Adipocyte (in vitro differentiated cells): ENCODE data around the gene TSSC4.

Experiments used
- DNase-seq: peaks from one replicate; pipeline ENCODE4 v3.0.0-alpha.2; 2015; ENCODE audit warnings: low read depth
- H3K27me3 ChIP-seq: replicated peaks from 2 replicates; pipeline ENCODE4 v1.7.0; 2013; ENCODE audit warnings: mild to moderate bottlenecking, low read length, moderate library complexity; ENCODE audit not compliant: control insufficient read depth, insufficient read depth
- H3K36me3 ChIP-seq: 2 replicates; pipeline ENCODE4 v1.7.0; 2013; ENCODE audit warnings: low read length, mild to moderate bottlenecking, moderate library complexity; ENCODE audit not compliant: control insufficient read depth, insufficient read depth, severe bottlenecking
- H3K4me1 ChIP-seq: 2 replicates; pipeline ENCODE4 v1.7.0; 2013; ENCODE audit warnings: mild to moderate bottlenecking, low read length, moderate library complexity; ENCODE audit not compliant: control insufficient read depth, insufficient read depth
- H3K4me3 ChIP-seq: 2 replicates; pipeline ENCODE4 v1.7.0; 2013; ENCODE audit warnings: mild to moderate bottlenecking, low read length, moderate library complexity
- H3K9ac ChIP-seq: 2 replicates; pipeline ENCODE4 v1.7.0; 2013; ENCODE audit warnings: mild to moderate bottlenecking, low read length, moderate library complexity
- H3K9me3 ChIP-seq: 2 replicates; pipeline ENCODE4 v1.7.0; 2013; ENCODE audit warnings: mild to moderate bottlenecking, low read length, moderate library complexity; ENCODE audit not compliant: control insufficient read depth

Gene TSSC4

DNA sequence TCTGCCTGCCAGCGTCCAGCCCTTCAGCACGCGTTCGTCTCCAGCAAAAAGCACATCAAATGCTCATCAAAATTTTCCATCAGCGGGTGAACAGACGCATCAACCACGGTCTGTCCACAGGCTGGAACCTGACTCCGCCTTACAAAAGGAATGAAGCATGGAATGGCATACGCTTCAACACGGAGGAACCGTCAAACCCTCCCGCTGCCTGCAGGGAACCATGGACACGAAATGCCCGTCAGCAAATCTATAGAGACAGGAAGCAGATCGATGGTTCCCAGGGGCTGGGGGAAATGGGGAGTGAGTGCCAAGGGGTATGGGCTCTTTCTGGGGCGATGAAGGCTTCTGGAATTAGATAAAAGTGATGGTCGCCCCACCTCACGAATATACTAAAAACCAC is 16.2 kb downstream of the TSSC4 start:
- Histone ChIP-seq H3K9me3 (no peaks in the 10 kb centered on the region), H3K9ac (no peak overlapping the region), H3K36me3 (no peaks in the 10 kb centered on the region), H3K4me1 (no peaks in the 10 kb centered on the region), H3K4me3 (no peak overlapping the region), H3K27me3 (peaks cover 8% of the 10 kb centered on the region)
- no peak for DNase-seq

DNA sequence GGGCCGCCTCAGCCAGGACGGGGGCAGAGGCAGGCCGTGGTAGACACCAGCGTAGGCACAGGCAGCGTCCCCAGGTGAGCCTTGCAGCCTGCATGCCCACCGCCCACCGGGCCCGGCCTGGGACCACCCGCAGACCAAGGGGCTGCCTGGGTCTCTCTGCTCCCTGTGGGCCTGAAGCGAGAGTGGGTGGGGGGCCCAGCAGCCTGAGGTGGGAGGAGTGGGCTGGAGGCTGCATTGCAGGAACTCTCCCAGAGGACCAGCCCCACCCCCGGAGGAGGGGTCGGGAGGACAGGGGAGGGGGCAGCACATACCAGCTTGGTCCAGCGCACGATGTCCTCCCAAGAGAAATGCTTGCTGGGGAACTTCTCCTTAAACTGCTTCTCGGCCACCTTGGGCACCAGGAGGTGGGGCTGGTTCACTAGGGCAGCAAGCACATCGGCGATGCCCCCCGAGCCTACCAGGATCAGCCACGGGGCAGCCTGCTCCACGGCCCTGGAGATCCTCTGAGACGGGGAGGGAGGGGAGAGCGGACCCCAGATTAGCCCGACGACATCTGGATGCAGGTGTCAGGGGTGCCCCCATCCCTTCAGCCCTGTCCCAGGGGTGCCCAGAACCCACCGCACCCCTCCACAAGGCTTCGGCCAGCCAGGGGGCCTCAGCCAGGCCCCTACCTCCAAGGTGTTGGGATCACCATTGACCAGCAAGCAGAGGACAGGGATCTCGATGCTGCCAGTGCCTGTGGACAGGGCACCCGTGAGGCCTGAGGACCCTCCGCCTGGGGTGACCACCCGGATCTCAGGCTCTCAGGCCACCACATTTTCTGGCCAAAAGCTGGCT is 17.5 kb downstream of the TSSC4 start:
- H3K36me3 ChIP-seq: no peaks in the 10 kb centered on the region
- no peak for DNase-seq
- no peak overlapping the region for H3K9ac ChIP-seq
- H3K27me3 ChIP-seq: peaks cover 10% of the 10 kb centered on the region
- H3K4me1 ChIP-seq: no peaks in the 10 kb centered on the region
- H3K4me3 ChIP-seq: no peak overlapping the region
- no peaks in the 10 kb centered on the region for H3K9me3 ChIP-seq

DNA sequence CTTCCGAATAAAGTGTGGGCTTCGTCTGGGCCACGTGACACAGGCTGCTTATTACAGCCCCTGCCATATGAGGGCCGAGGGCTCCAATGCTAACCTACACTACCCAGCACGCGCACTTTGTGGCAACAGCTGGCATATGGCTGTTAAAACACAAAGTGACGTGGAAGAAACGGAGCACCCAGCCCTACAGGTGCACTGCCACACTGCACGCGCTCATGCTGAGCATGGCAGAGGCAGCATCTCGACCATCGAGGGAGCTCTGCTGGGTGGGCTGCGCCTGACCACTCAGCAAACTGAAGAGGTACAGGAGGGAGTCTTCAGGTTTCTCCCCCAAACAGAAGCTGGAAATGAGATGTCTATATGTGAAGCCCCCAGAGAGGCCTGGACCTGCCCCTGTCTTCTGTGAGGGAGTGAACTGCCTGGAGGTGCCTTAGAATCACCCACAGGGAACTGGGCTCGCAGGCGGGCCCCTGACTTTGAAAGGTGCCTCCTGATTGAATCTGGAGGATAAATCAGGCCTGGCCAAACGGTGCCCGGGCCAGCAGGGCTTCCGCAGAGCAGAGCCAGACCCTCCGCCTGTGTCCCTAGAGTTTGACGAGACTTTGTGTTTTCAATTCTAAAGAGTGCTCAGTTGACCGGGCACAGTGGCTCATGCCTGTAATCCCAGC is 18.3 kb downstream of the TSSC4 start:
- no peaks in the 10 kb centered on the region for H3K9me3 ChIP-seq
- H3K9ac ChIP-seq: no peak overlapping the region
- no peak overlapping the region for H3K4me3 ChIP-seq
- no peak for DNase-seq
- no peaks in the 10 kb centered on the region for H3K4me1 ChIP-seq
- peaks cover 16% of the 10 kb centered on the region for H3K27me3 ChIP-seq
- no peaks in the 10 kb centered on the region for H3K36me3 ChIP-seq

DNA sequence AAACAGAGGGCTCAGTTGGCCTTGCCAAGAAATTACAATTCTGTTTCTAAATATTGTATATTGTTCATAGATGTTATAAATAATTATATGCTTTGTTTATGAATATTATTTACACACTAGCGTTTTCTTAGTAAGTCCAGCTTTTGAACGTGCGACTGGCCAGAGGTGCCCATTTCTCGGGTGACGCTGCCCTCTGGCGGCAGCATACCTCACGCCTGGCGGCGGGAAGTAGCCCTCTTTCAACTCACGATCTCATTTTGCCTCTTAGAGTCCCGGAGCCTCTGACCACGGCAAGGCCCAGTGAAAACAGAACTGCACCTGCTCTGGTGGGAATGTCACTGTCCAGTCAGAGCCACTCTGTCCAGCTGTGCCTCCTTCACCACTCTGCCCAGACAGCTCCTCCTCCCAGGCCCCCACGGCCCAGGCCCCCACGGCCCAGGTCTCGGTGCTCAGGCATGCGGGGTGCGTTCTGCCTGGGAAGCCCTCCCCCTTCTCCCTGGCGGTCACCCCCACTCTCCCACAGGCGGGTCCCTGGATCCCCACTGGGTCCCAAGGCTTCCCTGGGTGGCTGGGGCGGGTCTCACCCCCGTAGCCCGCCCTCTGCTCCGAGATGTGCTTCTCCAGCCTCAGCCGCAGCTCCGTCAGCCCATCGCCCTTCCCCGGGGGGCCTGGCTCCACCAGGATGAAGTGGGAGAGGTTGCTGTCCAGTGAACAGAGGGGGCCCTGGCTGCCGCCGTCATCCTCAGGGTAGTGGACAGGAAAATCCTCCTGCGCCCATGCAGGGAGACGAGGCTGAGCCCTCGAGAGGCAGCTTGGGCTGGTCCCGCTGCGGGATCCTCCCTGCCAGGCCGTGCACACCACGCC is 19.3 kb downstream of the TSSC4 start:
- Histone ChIP-seq H3K9me3 (no peaks in the 10 kb centered on the region), H3K4me3 (no peak overlapping the region), H3K9ac (no peak overlapping the region), H3K36me3 (no peaks in the 10 kb centered on the region), H3K27me3 (peaks cover 25% of the 10 kb centered on the region), H3K4me1 (no peaks in the 10 kb centered on the region)
- peak; percentile 89 for DNase-seq

DNA sequence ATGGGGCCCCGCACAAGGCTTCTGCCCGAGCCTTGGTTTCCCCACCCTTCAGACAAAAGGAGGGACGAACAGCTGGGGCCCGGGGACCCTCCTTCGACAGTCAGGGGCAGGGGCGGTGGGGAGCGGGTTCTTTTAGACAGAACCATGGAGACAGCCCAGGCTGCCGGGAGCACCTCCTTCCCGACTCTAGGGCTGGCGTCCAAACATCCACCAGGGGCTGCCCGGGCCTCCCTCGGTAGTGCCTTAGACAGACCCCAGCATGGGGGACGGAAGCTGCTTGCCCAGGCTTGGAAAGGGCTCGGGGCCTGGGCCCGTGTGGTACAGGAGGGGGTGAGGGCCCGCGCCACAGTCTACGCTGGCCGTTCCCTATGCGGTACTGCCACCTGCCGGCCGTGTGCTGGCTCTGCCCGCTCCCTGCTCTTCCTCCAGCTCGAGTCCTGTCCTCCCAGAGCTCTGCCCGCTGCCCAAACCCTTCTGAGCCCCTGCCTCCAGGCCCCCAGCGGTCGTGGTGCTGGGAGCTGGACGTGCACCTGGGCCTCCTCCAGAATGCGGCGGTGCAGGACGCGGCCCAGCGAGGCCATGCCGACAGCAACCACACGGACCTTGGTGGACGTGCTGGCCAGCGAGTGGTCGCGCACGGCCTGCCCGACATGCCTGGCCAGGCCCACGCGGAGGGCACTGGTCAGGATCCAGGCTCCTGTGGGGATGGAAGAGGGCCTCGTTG is 20.1 kb downstream of the TSSC4 start:
- H3K9ac ChIP-seq: no peak overlapping the region
- no peaks in the 10 kb centered on the region for H3K9me3 ChIP-seq
- no peaks in the 10 kb centered on the region for H3K4me1 ChIP-seq
- DNase-seq: peak; percentile 92
- no peaks in the 10 kb centered on the region for H3K36me3 ChIP-seq
- no peak overlapping the region for H3K4me3 ChIP-seq
- H3K27me3 ChIP-seq: peaks cover 30% of the 10 kb centered on the region

DNA sequence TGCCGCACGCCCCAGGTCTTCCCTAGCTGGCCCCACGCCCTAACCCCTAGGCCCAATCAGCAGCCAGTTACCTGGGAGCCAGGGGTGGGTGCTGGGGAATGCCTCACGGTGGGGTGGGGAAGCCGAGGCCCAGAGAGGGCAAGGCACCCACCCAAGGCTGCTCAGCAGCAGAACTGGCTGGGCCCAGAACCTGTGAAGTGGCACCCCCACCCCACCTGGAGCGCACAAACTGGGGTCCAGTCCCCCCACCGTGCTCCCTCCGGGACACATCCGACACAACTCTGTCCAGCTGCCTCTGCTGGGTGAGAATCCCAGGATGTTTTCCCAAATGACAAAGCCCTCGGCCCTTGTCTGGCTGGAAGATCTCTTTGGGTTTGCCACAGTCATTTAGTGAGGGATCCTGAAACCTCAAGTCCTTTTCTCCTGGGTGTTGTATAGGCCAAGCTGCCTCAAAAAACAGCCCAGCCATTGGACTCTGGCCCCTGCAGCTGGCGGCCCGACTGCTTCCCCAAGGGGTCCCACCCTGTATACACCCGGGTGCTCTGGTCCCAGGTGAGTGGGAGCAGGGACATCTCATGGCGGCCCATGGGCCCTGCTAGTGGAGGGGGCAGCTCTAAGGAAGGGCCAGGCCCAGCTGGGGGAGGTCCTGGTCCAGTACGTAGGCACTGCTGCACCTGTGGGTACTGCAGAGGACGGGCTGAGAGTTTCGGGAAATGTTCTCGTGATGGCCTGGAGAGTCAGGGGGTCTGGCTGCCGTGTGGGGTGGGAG is 20.9 kb downstream of the TSSC4 start:
- H3K9me3 ChIP-seq: no peaks in the 10 kb centered on the region
- H3K4me1 ChIP-seq: no peaks in the 10 kb centered on the region
- no peak for DNase-seq
- peaks cover 33% of the 10 kb centered on the region for H3K27me3 ChIP-seq
- H3K36me3 ChIP-seq: no peaks in the 10 kb centered on the region
- no peak overlapping the region for H3K4me3 ChIP-seq
- H3K9ac ChIP-seq: no peak overlapping the region

DNA sequence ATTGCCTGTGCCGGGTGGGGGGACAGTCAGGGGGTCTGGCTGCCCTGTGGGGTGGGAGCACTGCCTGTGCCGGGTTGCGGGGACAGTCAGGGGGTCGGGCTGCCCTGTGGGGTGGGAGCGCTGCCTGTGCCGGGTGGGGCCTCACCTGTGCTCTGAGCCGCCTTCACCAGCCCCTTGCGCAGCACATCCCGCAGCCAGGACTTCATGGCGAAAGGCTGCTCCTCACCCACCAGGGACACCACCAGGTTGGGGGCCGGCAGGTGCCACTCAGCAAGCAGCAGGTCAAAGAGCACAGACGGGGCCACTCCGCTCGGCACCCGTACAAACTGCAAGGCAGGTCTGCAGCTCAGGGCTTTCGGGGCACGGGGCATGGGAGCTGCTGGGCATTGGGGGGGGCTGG is 21.4 kb downstream of the TSSC4 start:
- Histone ChIP-seq H3K4me3 (no peak overlapping the region), H3K27me3 (peaks cover 33% of the 10 kb centered on the region), H3K9ac (no peak overlapping the region), H3K36me3 (no peaks in the 10 kb centered on the region), H3K9me3 (no peaks in the 10 kb centered on the region), H3K4me1 (no peaks in the 10 kb centered on the region)
- no peak for DNase-seq

DNA sequence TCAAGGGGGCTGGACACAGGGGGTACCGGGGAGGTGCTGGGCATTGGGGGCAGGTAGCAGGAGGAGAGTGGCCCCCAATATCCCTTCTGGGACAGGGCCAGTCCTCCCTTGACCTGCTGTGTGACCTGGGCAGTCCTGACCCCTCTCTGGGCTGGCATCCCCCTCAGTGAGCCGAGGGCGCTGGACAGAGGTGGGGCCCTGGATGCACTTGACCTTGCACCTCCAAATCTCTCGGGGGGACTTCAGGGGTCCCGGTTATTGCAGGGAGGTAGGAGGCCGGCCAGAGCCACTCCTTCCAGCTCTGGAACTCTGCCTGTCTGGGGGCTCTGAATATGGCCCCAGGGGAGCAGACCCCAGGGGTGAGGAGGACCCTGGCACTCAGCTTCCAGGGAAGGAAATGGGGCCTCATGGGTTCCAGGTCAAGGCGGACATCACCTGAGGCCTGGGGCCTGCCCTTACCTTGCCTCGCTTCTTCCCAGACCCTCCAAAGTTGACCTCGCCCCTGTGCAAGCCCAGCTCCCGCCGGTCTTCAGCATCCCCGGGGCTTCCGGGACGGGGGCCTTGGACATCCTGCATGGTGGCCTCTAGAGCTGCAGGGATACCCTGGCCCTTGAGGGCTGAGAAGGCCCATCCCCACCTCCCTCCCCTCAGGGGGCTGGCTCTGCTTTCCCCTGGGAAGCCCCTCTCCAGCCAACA is 22.1 kb downstream of the TSSC4 start:
- Histone ChIP-seq H3K4me3 (no peak overlapping the region), H3K27me3 (peaks cover 36% of the 10 kb centered on the region), H3K4me1 (no peaks in the 10 kb centered on the region), H3K9me3 (no peaks in the 10 kb centered on the region), H3K9ac (no peak overlapping the region), H3K36me3 (no peaks in the 10 kb centered on the region)
- DNase-seq: no peak

DNA sequence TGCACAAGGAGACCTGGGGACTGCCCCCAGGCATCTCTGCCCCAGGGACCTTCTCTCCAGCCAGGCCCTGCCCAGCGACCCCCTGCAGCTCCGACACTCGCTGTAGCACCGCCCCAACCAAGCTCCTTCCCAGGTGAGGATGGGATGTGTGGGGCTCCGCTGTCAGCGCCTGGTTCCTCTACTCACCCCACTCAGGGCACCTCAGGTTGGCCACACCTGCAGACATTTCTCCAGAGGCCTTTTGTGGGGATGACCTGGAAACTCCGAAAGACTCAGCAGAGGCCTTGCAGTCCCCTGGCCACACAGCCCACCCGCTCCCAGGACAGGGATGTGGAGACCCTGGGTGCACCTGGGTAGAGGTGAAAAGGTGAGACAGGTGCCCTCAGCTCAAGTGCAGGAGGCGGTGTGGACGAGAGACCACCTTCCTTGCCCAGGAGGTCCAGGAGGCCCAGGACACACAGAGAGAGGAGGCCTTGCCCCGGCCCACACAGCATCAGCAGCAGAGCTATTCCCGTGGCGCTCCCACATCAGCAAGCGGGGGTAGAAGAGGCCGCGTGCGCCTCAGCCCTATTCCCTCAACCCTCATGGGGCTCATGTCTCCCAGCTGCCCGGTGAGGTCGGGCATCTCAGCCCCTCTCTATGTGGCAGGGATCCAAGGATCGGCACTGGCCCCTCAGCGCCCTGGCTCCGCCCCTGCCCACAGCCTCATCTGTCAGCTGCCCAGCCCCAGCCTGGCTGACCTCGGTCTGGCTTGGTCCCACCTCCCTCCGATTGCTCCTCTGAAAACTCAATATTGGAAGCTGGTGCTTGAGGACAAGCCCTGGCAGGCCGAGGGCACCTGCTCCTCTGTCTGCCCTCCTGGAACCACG is 22.8 kb downstream of the TSSC4 start:
- no peaks in the 10 kb centered on the region for H3K36me3 ChIP-seq
- H3K9ac ChIP-seq: no peak overlapping the region
- H3K27me3 ChIP-seq: peaks cover 36% of the 10 kb centered on the region
- H3K4me1 ChIP-seq: no peaks in the 10 kb centered on the region
- no peak for DNase-seq
- H3K9me3 ChIP-seq: no peaks in the 10 kb centered on the region
- no peak overlapping the region for H3K4me3 ChIP-seq
